Measurements from ENCODE around the gene RPAIN.

Gene RPAIN

GRCh38 chr17:5478992-5479391 lies 59.0 kb downstream of the RPAIN start:
- no peak overlapping the region for H3K4me3 ChIP-seq (ENCODE audit: control insufficient read depth in 1 of 7, extremely low read depth in 1 of 7, insufficient read depth in 4 of 7, low read depth in 2 of 7, low read length in 6 of 7)
- POLR2A ChIA-PET = no interaction called here
- no peak overlapping the region for H3K27ac ChIP-seq (ENCODE audit: insufficient read depth in 1 of 2, low read depth in 1 of 2, low read length in 2 of 2, poor library complexity in 1 of 2, severe bottlenecking in 2 of 2)
- H3K9me3 ChIP-seq (ENCODE audit: control extremely low read depth in 1 of 5, control insufficient read depth in 4 of 5, insufficient read depth in 2 of 5, low read depth in 1 of 5, low read length in 4 of 5) = peaks cover 0 to 7% (median 3%) of the 10 kb centered on the region in 5 experiments
- H3K4me1 ChIP-seq (ENCODE audit: control extremely low read depth in 1 of 4, control insufficient read depth in 4 of 4, insufficient read depth in 4 of 4, low read length in 3 of 4) = no peaks in the 10 kb centered on the region
- H3K36me3 ChIP-seq (ENCODE audit: control insufficient read depth in 4 of 4, insufficient read depth in 4 of 4, low read length in 3 of 4) = peaks cover 35 to 82% (median 62%) of the 10 kb centered on the region in 4 experiments
- CTCF ChIA-PET = no interaction called here
- H3K27me3 ChIP-seq (replicated peaks in 2 of 5; ENCODE audit: control insufficient read depth in 4 of 5, insufficient read depth in 5 of 5, low read length in 4 of 5) = no peaks in the 10 kb centered on the region
- DNase-seq = no peak
- 97% methylated on average over 4 of the region's 4 CpGs for WGBS (ENCODE audit: insufficient coverage)

- H3K9me3 ChIP-seq (ENCODE audit: control extremely low read depth in 1 of 5, control insufficient read depth in 4 of 5, insufficient read depth in 2 of 5, low read depth in 1 of 5, low read length in 4 of 5) = peaks cover 0 to 7% (median 3%) of the 10 kb centered on the region in 5 experiments
- DNase-seq = no peak
- CTCF ChIA-PET = interaction anchor here (1.5 kb wide), 1 partner anchor 47 kb away, joined by 5 read pairs; no protein-coding TSS in a partner anchor
- no peak overlapping the region for H3K4me3 ChIP-seq (ENCODE audit: control insufficient read depth in 1 of 7, extremely low read depth in 1 of 7, insufficient read depth in 4 of 7, low read depth in 2 of 7, low read length in 6 of 7)
- H3K27me3 ChIP-seq (replicated peaks in 2 of 5; ENCODE audit: control insufficient read depth in 4 of 5, insufficient read depth in 5 of 5, low read length in 4 of 5) = no peaks in the 10 kb centered on the region
- H3K36me3 ChIP-seq (ENCODE audit: control insufficient read depth in 4 of 4, insufficient read depth in 4 of 4, low read length in 3 of 4) = peaks cover 36 to 69% (median 55%) of the 10 kb centered on the region in 4 experiments
- peaks cover 7 to 13% (median 10%) of the 10 kb centered on the region in 4 experiments for H3K4me1 ChIP-seq (ENCODE audit: control extremely low read depth in 1 of 4, control insufficient read depth in 4 of 4, insufficient read depth in 4 of 4, low read length in 3 of 4)
- POLR2A ChIA-PET = no interaction called here
- H3K27ac ChIP-seq (ENCODE audit: insufficient read depth in 1 of 2, low read depth in 1 of 2, low read length in 2 of 2, poor library complexity in 1 of 2, severe bottlenecking in 2 of 2) = no peak overlapping the region
- 97% methylated on average over 4 of the region's 6 CpGs for WGBS (ENCODE audit: insufficient coverage)
Measured at GRCh38 chr17:5480962-5481361, 61.0 kb downstream of the RPAIN start.

GRCh38 chr17:5481451-5481850 lies 61.5 kb downstream of the RPAIN start:
- ChIA-PET POLR2A (no interaction called here), CTCF (no interaction called here)
- Histone ChIP-seq H3K36me3 (ENCODE audit: control insufficient read depth in 4 of 4, insufficient read depth in 4 of 4, low read length in 3 of 4) (peaks cover 36 to 66% (median 55%) of the 10 kb centered on the region in 4 experiments), H3K27me3 (replicated peaks in 2 of 5; ENCODE audit: control insufficient read depth in 4 of 5, insufficient read depth in 5 of 5, low read length in 4 of 5) (no peaks in the 10 kb centered on the region), H3K9me3 (ENCODE audit: control extremely low read depth in 1 of 5, control insufficient read depth in 4 of 5, insufficient read depth in 2 of 5, low read depth in 1 of 5, low read length in 4 of 5) (peaks cover 0 to 7% (median 3%) of the 10 kb centered on the region in 5 experiments), H3K4me1 (ENCODE audit: control extremely low read depth in 1 of 4, control insufficient read depth in 4 of 4, insufficient read depth in 4 of 4, low read length in 3 of 4) (peaks cover 7 to 14% (median 10%) of the 10 kb centered on the region in 4 experiments), H3K27ac (ENCODE audit: insufficient read depth in 1 of 2, low read depth in 1 of 2, low read length in 2 of 2, poor library complexity in 1 of 2, severe bottlenecking in 2 of 2) (no peak overlapping the region), H3K4me3 (ENCODE audit: control insufficient read depth in 1 of 7, extremely low read depth in 1 of 7, insufficient read depth in 4 of 7, low read depth in 2 of 7, low read length in 6 of 7) (no peak overlapping the region)
- no peak for DNase-seq
- WGBS (ENCODE audit: insufficient coverage) = 100% methylated on average over 4 of the region's 4 CpGs
